ENCODE data around the gene RBFOX2. TPM values are rescaled to one million over a fixed set of nuclear protein-coding genes. Genes with fewer than 3 reads are reported as not detected.
A peak's percentile ranks its signal among the peaks of the same experiment; 100 is the strongest.

The RBFOX2 gene
- total RNA-seq, 1 donor from 2014 or later, result 210 TPM

DNA sequence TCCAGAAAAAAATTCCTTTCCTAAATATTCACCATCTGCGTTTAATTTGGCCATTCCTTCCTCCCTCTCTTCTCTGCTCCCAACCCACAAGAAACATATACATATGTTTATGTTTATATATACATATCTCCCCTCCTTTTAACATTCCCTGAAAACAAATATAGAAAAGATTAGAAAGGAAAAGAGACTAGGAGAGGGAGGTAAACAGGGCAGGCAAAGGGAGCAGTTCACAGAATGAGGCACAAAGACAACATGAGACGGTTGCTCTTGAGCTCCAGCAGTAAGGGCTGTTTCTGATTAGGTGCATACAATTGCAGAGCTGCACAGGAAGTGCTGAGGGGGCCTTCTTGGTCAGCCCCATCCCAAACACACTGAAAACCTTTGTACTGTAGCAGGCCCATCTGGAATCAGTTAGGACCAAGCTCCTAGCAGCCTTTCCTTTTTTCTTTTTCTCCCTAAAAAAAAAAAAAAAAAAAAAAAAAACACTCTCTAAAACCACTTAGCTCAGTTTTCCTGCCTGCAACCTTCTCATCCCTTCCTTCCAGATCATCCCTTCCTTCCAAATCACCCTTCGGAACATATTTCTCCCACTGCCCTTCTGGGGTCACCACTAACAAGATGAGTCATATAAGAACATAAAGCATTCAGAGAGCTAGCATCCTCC is 57.0 kb downstream of the RBFOX2 start:
- peak in 1 of 2 experiments; percentile 42 for DNase-seq (ENCODE audit: low spot score in 2 of 2, unreplicated experiment in 2 of 2)
- Mint-ChIP-seq H3K36me3 (peaks cover 2% of the 10 kb centered on the region), H3K4me3 (peak overlapping the region; percentile 23), H3K9me3 (no peaks in the 10 kb centered on the region), H3K27me3 (ENCODE audit: low read depth) (no peaks in the 10 kb centered on the region), H3K4me1 (peaks cover 77% of the 10 kb centered on the region), H3K27ac (peak overlapping the region; percentile 93)
- TF ChIP-seq, protein P1, sequence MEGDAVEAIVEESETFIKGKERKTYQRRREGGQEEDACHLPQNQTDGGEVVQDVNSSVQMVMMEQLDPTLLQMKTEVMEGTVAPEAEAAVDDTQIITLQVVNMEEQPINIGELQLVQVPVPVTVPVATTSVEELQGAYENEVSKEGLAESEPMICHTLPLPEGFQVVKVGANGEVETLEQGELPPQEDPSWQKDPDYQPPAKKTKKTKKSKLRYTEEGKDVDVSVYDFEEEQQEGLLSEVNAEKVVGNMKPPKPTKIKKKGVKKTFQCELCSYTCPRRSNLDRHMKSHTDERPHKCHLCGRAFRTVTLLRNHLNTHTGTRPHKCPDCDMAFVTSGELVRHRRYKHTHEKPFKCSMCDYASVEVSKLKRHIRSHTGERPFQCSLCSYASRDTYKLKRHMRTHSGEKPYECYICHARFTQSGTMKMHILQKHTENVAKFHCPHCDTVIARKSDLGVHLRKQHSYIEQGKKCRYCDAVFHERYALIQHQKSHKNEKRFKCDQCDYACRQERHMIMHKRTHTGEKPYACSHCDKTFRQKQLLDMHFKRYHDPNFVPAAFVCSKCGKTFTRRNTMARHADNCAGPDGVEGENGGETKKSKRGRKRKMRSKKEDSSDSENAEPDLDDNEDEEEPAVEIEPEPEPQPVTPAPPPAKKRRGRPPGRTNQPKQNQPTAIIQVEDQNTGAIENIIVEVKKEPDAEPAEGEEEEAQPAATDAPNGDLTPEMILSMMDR (IDR thresholded peaks at IDR 0.05; ENCODE audit: unreplicated experiment), result no peak

DNA sequence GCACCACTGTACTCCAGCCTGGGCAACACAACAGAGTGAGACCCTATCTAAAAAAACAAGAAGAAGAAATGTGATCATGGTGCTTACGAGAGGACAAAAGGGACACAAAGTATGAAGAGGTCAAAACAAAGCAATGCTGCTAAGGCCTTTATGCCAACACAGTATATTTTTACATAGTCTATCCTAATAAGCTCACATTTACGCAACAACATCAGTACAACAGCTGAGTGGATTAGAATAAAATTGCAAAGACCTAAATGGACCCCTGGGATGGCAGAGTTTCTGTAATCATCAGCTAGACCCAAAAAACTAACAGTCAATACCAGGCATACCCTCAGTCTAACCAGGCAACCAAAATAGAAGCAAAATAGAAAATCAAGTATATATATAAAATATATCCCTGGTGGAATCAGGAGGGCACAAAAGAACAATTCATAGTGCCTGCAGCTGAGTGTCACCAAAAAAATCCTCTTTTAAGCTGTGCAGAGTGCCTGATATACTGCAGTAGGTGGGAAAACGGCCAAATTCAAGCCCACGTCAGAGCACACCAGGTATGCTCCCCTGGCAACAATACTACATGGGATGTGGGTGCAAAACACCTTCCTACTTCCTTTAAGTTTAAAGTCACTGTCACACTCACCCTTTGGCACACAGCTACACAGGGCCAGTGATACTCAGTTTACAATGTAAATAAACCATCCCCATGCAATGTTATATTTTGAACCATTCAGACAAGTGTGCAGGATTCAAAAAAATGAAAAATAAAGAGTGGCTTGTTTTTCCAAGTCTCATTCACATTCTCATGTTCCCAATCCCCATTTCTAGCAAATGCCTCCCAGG is 57.8 kb downstream of the RBFOX2 start:
- H3K4me3 Mint-ChIP-seq, result peak overlapping the region; percentile 23
- peaks cover 3% of the 10 kb centered on the region for H3K9me3 Mint-ChIP-seq

DNA sequence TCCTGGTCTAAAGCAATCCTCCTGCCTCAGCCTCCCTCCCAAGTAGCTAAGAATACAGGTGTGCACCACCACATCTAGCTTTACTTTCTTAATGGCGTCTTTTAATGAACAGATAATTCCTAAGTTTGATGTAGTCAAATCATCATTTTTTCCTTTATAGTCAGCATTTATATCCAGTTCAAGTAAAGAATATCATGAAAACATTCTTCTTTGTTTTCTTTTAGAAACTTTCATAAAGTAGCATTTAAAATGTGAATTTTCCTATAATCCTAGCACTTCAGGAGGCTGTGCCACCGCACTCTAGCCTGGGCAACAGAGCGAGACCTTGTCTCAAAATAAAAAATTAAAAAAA is 61.6 kb downstream of the RBFOX2 start:
- DNase-seq (ENCODE audit: low spot score in 2 of 2, unreplicated experiment in 2 of 2), result no peak
- no peaks in the 10 kb centered on the region for H3K27me3 Mint-ChIP-seq (ENCODE audit: low read depth)
- peaks cover 3% of the 10 kb centered on the region for H3K9me3 Mint-ChIP-seq
- H3K4me1 Mint-ChIP-seq, result peaks cover 56% of the 10 kb centered on the region
- H3K27ac Mint-ChIP-seq, result no peak overlapping the region
- H3K4me3 Mint-ChIP-seq, result no peak overlapping the region
- peaks cover 5% of the 10 kb centered on the region for H3K36me3 Mint-ChIP-seq
- TF ChIP-seq, protein P1 (IDR thresholded peaks at IDR 0.05; ENCODE audit: unreplicated experiment), result no peak

More for the DNA sequence above, 57.8 kb downstream of the RBFOX2 start:
- no peak for DNase-seq (ENCODE audit: low spot score in 2 of 2, unreplicated experiment in 2 of 2)
- Mint-ChIP-seq H3K27ac (peak overlapping the region; percentile 93), H3K4me1 (peaks cover 76% of the 10 kb centered on the region), H3K27me3 (ENCODE audit: low read depth) (no peaks in the 10 kb centered on the region), H3K36me3 (peaks cover 5% of the 10 kb centered on the region)
- TF ChIP-seq, protein P1 (IDR thresholded peaks at IDR 0.05; ENCODE audit: unreplicated experiment), result no peak

DNA sequence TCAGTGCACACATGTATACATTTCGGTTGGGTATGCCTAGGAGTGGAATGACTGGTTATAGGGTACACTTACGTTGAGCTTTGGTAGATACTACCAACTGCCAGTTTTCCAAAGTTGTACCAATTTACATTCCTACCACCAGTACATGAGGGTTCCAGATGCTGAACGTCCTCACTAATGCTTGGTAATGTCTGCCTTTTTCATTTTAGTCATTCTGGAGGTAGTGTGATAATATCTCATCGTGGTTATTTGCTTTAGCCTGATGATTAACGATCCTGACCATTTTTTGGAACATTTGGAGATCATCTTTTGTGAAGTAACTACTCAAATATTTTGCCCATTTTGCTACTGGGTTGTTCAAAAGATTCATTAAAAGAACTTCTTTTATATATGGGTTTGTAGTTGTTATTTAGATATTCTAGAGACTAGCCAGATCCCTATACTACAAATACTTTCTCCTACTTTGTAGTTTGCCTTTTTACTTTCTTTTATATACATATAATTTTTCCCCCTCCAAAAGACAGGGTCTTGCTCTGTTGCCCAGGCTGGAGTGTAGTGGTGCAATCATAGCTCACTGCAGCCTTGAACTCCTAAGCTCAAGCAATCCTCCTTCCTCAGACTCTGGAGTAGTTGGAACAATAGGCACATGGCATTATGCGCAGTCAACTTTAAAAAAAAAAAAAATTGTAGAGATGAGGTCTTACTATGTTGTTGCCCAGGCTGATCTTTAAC is 62.1 kb downstream of the RBFOX2 start:
- Mint-ChIP-seq H3K36me3 (peaks cover 5% of the 10 kb centered on the region), H3K27ac (peak overlapping the region; percentile 50), H3K9me3 (peaks cover 3% of the 10 kb centered on the region), H3K4me1 (peaks cover 57% of the 10 kb centered on the region), H3K4me3 (no peak overlapping the region), H3K27me3 (ENCODE audit: low read depth) (no peaks in the 10 kb centered on the region)
- DNase-seq (ENCODE audit: low spot score in 2 of 2, unreplicated experiment in 2 of 2), result no peak
- TF ChIP-seq, protein P1 (IDR thresholded peaks at IDR 0.05; ENCODE audit: unreplicated experiment), result no peak

DNA sequence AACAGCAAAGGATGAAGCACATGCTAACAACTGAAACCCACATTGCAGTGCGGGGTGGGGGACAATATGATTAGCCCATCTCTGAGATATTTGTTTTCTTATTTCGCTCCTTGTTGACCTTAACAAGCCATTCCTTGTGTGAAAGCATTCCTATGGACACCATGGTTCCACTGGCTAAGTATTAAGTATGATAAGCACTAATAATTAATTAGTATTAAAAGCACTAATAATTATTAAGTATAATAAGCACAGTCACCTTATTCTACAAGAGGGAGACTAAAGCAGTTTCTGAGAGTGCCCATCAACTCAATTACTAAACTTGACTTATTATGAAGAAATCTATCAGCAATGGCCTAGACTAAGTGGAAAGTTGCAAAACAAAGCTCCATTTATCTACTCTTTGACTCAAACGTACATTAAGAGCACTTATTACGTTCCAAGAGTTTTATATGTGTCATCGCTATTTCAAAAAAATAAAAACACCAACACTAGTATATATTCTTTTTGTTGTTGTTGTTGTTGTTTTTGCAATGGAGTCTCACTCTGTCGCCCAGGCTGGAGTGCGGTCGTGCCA is 65.3 kb downstream of the RBFOX2 start:
- TF ChIP-seq, protein P1 (IDR thresholded peaks at IDR 0.05; ENCODE audit: unreplicated experiment), result no peak
- Mint-ChIP-seq H3K4me1 (peaks cover 58% of the 10 kb centered on the region), H3K9me3 (peaks cover 3% of the 10 kb centered on the region), H3K4me3 (no peak overlapping the region), H3K27me3 (ENCODE audit: low read depth) (no peaks in the 10 kb centered on the region), H3K27ac (no peak overlapping the region), H3K36me3 (peaks cover 5% of the 10 kb centered on the region)
- no peak for DNase-seq (ENCODE audit: low spot score in 2 of 2, unreplicated experiment in 2 of 2)
